ENCODE data around the gene RGS14. TPM values are rescaled to one million over a fixed set of nuclear protein-coding genes. Genes with fewer than 3 reads are reported as not detected.

RGS14 gene
- total and polyA plus RNA-seq, 7 experiments from 2014 or later = 32.9 to 196 (median 100) TPM

GRCh38 chr5:177349362-177349647, 8.4 kb upstream of the RGS14 start:
- H3K4me3 Mint-ChIP-seq = peak overlapping the region; percentile 54 to 99 (median 96)
- DNase-seq = no peak
- no peak for ATAC-seq
- H3K9me3 Mint-ChIP-seq = peaks cover 0 to under 1% (median 0%) of the 10 kb centered on the region in 11 donors
- H3K4me3 ChIP-seq (ENCODE audit: low read length) = no peak overlapping the region
- H3K27me3 Mint-ChIP-seq = no peaks in the 10 kb centered on the region
- ChIA-PET POLR2A (interaction anchor here (0.8 to 1.3 kb wide), 2 partner anchors 22 to 46 kb away, joined by 3 read pairs; partner anchors contain the start of genes PRELID1 and RAB24), CTCF (interaction anchor here (0.6 to 0.7 kb wide), 2 partner anchors 37 to 106 kb away, joined by 3 to 4 read pairs; no protein-coding TSS in a partner anchor)
- intact Hi-C loops (cut with micrococcal nuclease) = no loop called here
- peaks cover 44 to 63% (median 54%) of the 10 kb centered on the region in 7 donors for H3K4me1 Mint-ChIP-seq
- peaks cover 0 to 41% (median 5%) of the 10 kb centered on the region in 3 experiments for H3K36me3 ChIP-seq (ENCODE audit: control insufficient read depth in 2 of 3, insufficient read depth in 3 of 3, low read length in 3 of 3)
- no peak overlapping the region for H3K27ac ChIP-seq (ENCODE audit: low read depth, low read length)
- H3K9me3 ChIP-seq (ENCODE audit: control insufficient read depth in 2 of 3, low read length in 3 of 3) = no peaks in the 10 kb centered on the region
- H3K27me3 ChIP-seq (ENCODE audit: control insufficient read depth in 2 of 2, insufficient read depth in 2 of 2, low read length in 2 of 2) = no peaks in the 10 kb centered on the region
- H3K27ac Mint-ChIP-seq = peak overlapping the region in 6 of 9 donors; percentile 58 to 99 (median 73)
- peaks cover 29 to 35% of the 10 kb centered on the region in 2 donors for H3K4me1 ChIP-seq (ENCODE audit: control insufficient read depth in 2 of 2, insufficient read depth in 2 of 2, low read length in 2 of 2)
- peaks cover 4 to 22% (median 7%) of the 10 kb centered on the region in 5 donors for H3K36me3 Mint-ChIP-seq

GRCh38 chr5:177349762-177350161, 8.0 kb upstream of the RGS14 start:
- no peak for DNase-seq
- no peaks in the 10 kb centered on the region for H3K27me3 Mint-ChIP-seq

GRCh38 chr5:177350776-177351391, 6.8 kb upstream of the RGS14 start:
- Mint-ChIP-seq H3K9me3 (peaks cover 0 to 14% (median 0%) of the 10 kb centered on the region in 11 donors), H3K4me1 (peaks cover 54 to 79% (median 69%) of the 10 kb centered on the region in 7 donors), H3K27me3 (no peaks in the 10 kb centered on the region), H3K4me3 (peak overlapping the region; percentile 93 to 99 (median 98)), H3K36me3 (peaks cover 4 to 22% (median 7%) of the 10 kb centered on the region in 5 donors), H3K27ac (peak overlapping the region; percentile 93 to 100 (median 99))
- Histone ChIP-seq H3K9me3 (ENCODE audit: control insufficient read depth in 2 of 3, low read length in 3 of 3) (no peaks in the 10 kb centered on the region), H3K4me3 (ENCODE audit: low read length) (peak overlapping the region; percentile 91), H3K36me3 (ENCODE audit: control insufficient read depth in 2 of 3, insufficient read depth in 3 of 3, low read length in 3 of 3) (peaks cover 0 to 36% (median 5%) of the 10 kb centered on the region in 3 experiments), H3K4me1 (ENCODE audit: control insufficient read depth in 2 of 2, insufficient read depth in 2 of 2, low read length in 2 of 2) (peaks cover 29 to 39% of the 10 kb centered on the region in 2 donors), H3K27me3 (ENCODE audit: control insufficient read depth in 2 of 2, insufficient read depth in 2 of 2, low read length in 2 of 2) (no peaks in the 10 kb centered on the region), H3K27ac (ENCODE audit: low read depth, low read length) (peak overlapping the region; percentile 95)
- POLR2A ChIA-PET = interaction anchor here (0.6 to 2.4 kb wide), 14 partner anchors 10 to 336 kb away, joined by 3 to 28 read pairs (median 4); no protein-coding TSS in a partner anchor
- CTCF ChIA-PET = interaction anchor here (1.0 to 3.4 kb wide), 5 partner anchors 9 to 104 kb away, joined by 3 to 13 read pairs (median 4); no protein-coding TSS in a partner anchor
- DNase-seq = no peak
- intact Hi-C loops (cut with micrococcal nuclease) = loop anchor here (1.0 to 5.0 kb wide), 11 partner anchors 11 to 962 kb away; partner anchors contain the start of genes RNF44 (in 2 of the 2), GRK6 (in 1 of the 2), HIGD2A (in 1 of the 2) and NOP16 (in 1 of the 2)
- no peak for ATAC-seq

More at GRCh38 chr5:177349762-177350161, 8.0 kb upstream of the RGS14 start:
- Histone ChIP-seq H3K27me3 (ENCODE audit: control insufficient read depth in 2 of 2, insufficient read depth in 2 of 2, low read length in 2 of 2) (no peaks in the 10 kb centered on the region), H3K4me3 (ENCODE audit: low read length) (no peak overlapping the region), H3K27ac (ENCODE audit: low read depth, low read length) (peak overlapping the region; percentile 4), H3K9me3 (ENCODE audit: control insufficient read depth in 2 of 3, low read length in 3 of 3) (no peaks in the 10 kb centered on the region), H3K4me1 (ENCODE audit: control insufficient read depth in 2 of 2, insufficient read depth in 2 of 2, low read length in 2 of 2) (peaks cover 29 to 35% of the 10 kb centered on the region in 2 donors), H3K36me3 (ENCODE audit: control insufficient read depth in 2 of 3, insufficient read depth in 3 of 3, low read length in 3 of 3) (peaks cover 0 to 40% (median 5%) of the 10 kb centered on the region in 3 experiments)
- CTCF ChIA-PET = interaction anchor here (1.3 to 3.4 kb wide), 2 partner anchors 21 to 35 kb away, joined by 4 to 13 read pairs; no protein-coding TSS in a partner anchor
- peaks cover 47 to 68% (median 58%) of the 10 kb centered on the region in 7 donors for H3K4me1 Mint-ChIP-seq
- POLR2A ChIA-PET = interaction anchor here (0.8 kb wide), 1 partner anchor 46 kb away, joined by 3 read pairs; the partner anchor contains the start of genes PRELID1 and RAB24
- peaks cover 4 to 22% (median 7%) of the 10 kb centered on the region in 5 donors for H3K36me3 Mint-ChIP-seq
- no peak for ATAC-seq
- peaks cover 0 to 5% (median 0%) of the 10 kb centered on the region in 11 donors for H3K9me3 Mint-ChIP-seq
- intact Hi-C loops (cut with micrococcal nuclease) = loop anchor here (2.0 to 5.0 kb wide), 5 partner anchors 21 to 961 kb away; partner anchors contain the start of genes HIGD2A (in 1 of the 2), NOP16 (in 1 of the 2), NSD1 (in 1 of the 2) and RNF44 (in 1 of the 2)
- H3K27ac Mint-ChIP-seq = peak overlapping the region; percentile 58 to 100 (median 74)
- peak overlapping the region; percentile 71 to 99 (median 98) for H3K4me3 Mint-ChIP-seq

- no peaks in the 10 kb centered on the region for H3K27me3 ChIP-seq (ENCODE audit: control insufficient read depth in 2 of 2, insufficient read depth in 2 of 2, low read length in 2 of 2)
- ChIA-PET CTCF (interaction anchor here (0.6 to 3.4 kb wide), 7 partner anchors 8 to 1053 kb away, joined by 3 to 14 read pairs (median 4); no protein-coding TSS in a partner anchor), POLR2A (interaction anchor here (0.6 to 2.4 kb wide), 17 partner anchors 9 to 217 kb away, joined by 3 to 28 read pairs (median 4); partner anchors contain the start of genes PDLIM7, PRELID1 and RAB24)
- Mint-ChIP-seq H3K4me1 (peaks cover 56 to 79% (median 69%) of the 10 kb centered on the region in 7 donors), H3K27me3 (no peaks in the 10 kb centered on the region), H3K27ac (peak within 1 kb of the TSS; percentile 93 to 100 (median 99)), H3K9me3 (peaks cover 0 to 14% (median 0%) of the 10 kb centered on the region in 11 donors), H3K4me3 (peak within 1 kb of the TSS; percentile 93 to 99 (median 98)), H3K36me3 (peaks cover 4 to 21% (median 7%) of the 10 kb centered on the region in 5 donors)
- ATAC-seq (peak; percentile 99), DNase-seq (peak; percentile 74 to 95 (median 93))
- H3K4me1 ChIP-seq (ENCODE audit: control insufficient read depth in 2 of 2, insufficient read depth in 2 of 2, low read length in 2 of 2) = peaks cover 31 to 46% of the 10 kb centered on the region in 2 donors
- H3K4me3 ChIP-seq (ENCODE audit: low read length) = peak within 1 kb of the TSS; percentile 91
- peak within 1 kb of the TSS; percentile 95 for H3K27ac ChIP-seq (ENCODE audit: low read depth, low read length)
- intact Hi-C loops (cut with micrococcal nuclease) = loop anchor here (1.0 to 5.0 kb wide), 11 partner anchors 11 to 963 kb away; partner anchors contain the start of genes RNF44 (in 2 of the 2), GRK6 (in 1 of the 2), HIGD2A (in 1 of the 2) and NOP16 (in 1 of the 2)
- H3K36me3 ChIP-seq (ENCODE audit: control insufficient read depth in 2 of 3, insufficient read depth in 3 of 3, low read length in 3 of 3) = peaks cover 0 to 30% (median 5%) of the 10 kb centered on the region in 3 experiments
- no peaks in the 10 kb centered on the region for H3K9me3 ChIP-seq (ENCODE audit: control insufficient read depth in 2 of 3, low read length in 3 of 3)
Observed at GRCh38 chr5:177351392-177352329, 6.1 kb upstream of the RGS14 start, which contains the start of gene LMAN2. Gene LMAN2 (minus strand): TSS chr5:177351668. CDS start chr5:177351647, 21 bp downstream.

GRCh38 chr5:177353093-177353492, 4.6 kb upstream of the RGS14 start:
- ChIA-PET POLR2A (interaction anchor here (0.7 to 2.4 kb wide), 2 partner anchors 8 to 16 kb away, joined by 6 to 28 read pairs; no protein-coding TSS in a partner anchor), CTCF (interaction anchor here (0.6 to 3.4 kb wide), 4 partner anchors 13 to 37 kb away, joined by 3 to 14 read pairs (median 8); no protein-coding TSS in a partner anchor)
- H3K4me3 ChIP-seq (ENCODE audit: low read length) = no peak overlapping the region
- H3K27ac Mint-ChIP-seq = no peak overlapping the region
- H3K27me3 ChIP-seq (ENCODE audit: control insufficient read depth in 2 of 2, insufficient read depth in 2 of 2, low read length in 2 of 2) = no peaks in the 10 kb centered on the region
- peaks cover 0 to 24% (median 5%) of the 10 kb centered on the region in 3 experiments for H3K36me3 ChIP-seq (ENCODE audit: control insufficient read depth in 2 of 3, insufficient read depth in 3 of 3, low read length in 3 of 3)
- H3K4me3 Mint-ChIP-seq = peak overlapping the region in 6 of 10 donors; percentile 10 to 49 (median 34)
- no peak overlapping the region for H3K27ac ChIP-seq (ENCODE audit: low read depth, low read length)
- peaks cover 0 to 14% (median 0%) of the 10 kb centered on the region in 11 donors for H3K9me3 Mint-ChIP-seq
- H3K27me3 Mint-ChIP-seq = no peaks in the 10 kb centered on the region
- H3K4me1 ChIP-seq (ENCODE audit: control insufficient read depth in 2 of 2, insufficient read depth in 2 of 2, low read length in 2 of 2) = peaks cover 32 to 49% of the 10 kb centered on the region in 2 donors
- H3K36me3 Mint-ChIP-seq = peaks cover 4 to 24% (median 10%) of the 10 kb centered on the region in 5 donors
- no peaks in the 10 kb centered on the region for H3K9me3 ChIP-seq (ENCODE audit: control insufficient read depth in 2 of 3, low read length in 3 of 3)
- no peak for DNase-seq
- H3K4me1 Mint-ChIP-seq = peaks cover 56 to 78% (median 68%) of the 10 kb centered on the region in 7 donors
- ATAC-seq = no peak
- intact Hi-C loops (cut with micrococcal nuclease) = loop anchor here (5.0 kb wide), 3 partner anchors 221 to 816 kb away; partner anchors contain the start of genes NSD1 (in 1 of the 2), RNF44 (in 1 of the 2) and ZNF346 (in 1 of the 2)

All from naive thymus-derived CD4-positive, alpha-beta T cell (primary cell).